Endothelial cell (in vitro differentiated cells): Measurements from ENCODE around the gene FAM204A. TPM values are rescaled to one million over a fixed set of nuclear protein-coding genes. Genes with fewer than 3 reads are reported as not detected.
A peak's percentile ranks its signal among the peaks of the same experiment; 100 is the strongest.

Experiments used
- DNase-seq: peaks from one replicate; pipeline ENCODE4 v3.0.0; 2021; ENCODE audit warnings: low spot score
- H3K27ac Mint-ChIP-seq: one replicate; pipeline ENCODE4 v1.8.0; 2021; ENCODE audit warnings: mixed read lengths, inconsistent platforms; ENCODE audit not compliant: unreplicated experiment
- H3K27me3 Mint-ChIP-seq: one replicate; pipeline ENCODE4 v1.8.0; 2021; ENCODE audit warnings: mild to moderate bottlenecking, moderate library complexity, mixed read lengths, inconsistent platforms; ENCODE audit not compliant: unreplicated experiment
- H3K36me3 Mint-ChIP-seq: one replicate; pipeline ENCODE4 v1.8.0; 2021; ENCODE audit warnings: mild to moderate bottlenecking, low read depth, mixed read lengths, inconsistent platforms; ENCODE audit not compliant: unreplicated experiment
- H3K4me1 Mint-ChIP-seq: one replicate; pipeline ENCODE4 v1.8.0; 2021; ENCODE audit warnings: mild to moderate bottlenecking, mixed read lengths, inconsistent platforms; ENCODE audit not compliant: unreplicated experiment
- H3K4me3 Mint-ChIP-seq: one replicate; pipeline ENCODE4 v1.8.0; 2021; ENCODE audit warnings: mild to moderate bottlenecking, mixed read lengths, inconsistent platforms; ENCODE audit not compliant: unreplicated experiment
- H3K9me3 Mint-ChIP-seq: one replicate; pipeline ENCODE4 v1.8.0; 2021; ENCODE audit warnings: mixed read lengths, inconsistent platforms; ENCODE audit not compliant: unreplicated experiment
- CTCF ChIP-seq: fragments of 200-600 bp; sonication (generic); IDR thresholded peaks from one replicate; pipeline ENCODE4 v1.5.0; 2021; ENCODE audit warnings: antibody characterized with exemption; ENCODE audit not compliant: unreplicated experiment
- total RNA-seq: library from RNA; stranded (reverse); fragmentation: NEBNext Ultra II Directional; extraction: Animal tissue kit (Norgen Biotek cat#: 25700); gene quantifications from one replicate; pipeline ENCODE4 v1.2.1, GENCODE V29; 2021; ENCODE audit not compliant: unreplicated experiment

FAM204A gene
- total RNA-seq, 1 donor from 2014 or later = 77.4 TPM

GRCh38 chr10:118343115-118343514, 991 bp upstream of the FAM204A start:
- Mint-ChIP-seq H3K27ac (no peak overlapping the region), H3K36me3 (no peaks in the 10 kb centered on the region), H3K4me1 (peaks cover 20% of the 10 kb centered on the region), H3K4me3 (no peak overlapping the region), H3K9me3 (no peaks in the 10 kb centered on the region), H3K27me3 (peaks cover 2% of the 10 kb centered on the region)
- no peak for TF ChIP-seq CTCF
- DNase-seq = no peak

DNA sequence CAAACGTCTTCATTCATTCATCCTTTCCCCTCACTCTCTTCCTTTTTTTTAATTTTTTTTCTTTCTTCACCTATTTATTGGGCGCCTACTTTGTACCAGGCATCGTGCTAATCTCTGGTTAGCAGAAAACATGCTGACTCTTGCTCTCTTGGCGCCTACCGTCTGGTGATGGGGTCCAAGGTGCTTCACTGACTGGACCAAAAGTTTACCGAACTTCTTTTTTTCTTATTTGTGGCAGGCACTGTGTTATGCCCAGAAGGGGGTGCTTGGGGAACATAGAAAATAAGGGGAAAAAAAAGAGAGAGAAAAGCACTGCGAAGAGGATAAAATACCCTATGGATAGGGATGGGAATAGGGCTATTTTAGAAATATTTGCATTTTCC, 505 bp upstream of the FAM204A start:
- H3K27me3 Mint-ChIP-seq = peaks cover 2% of the 10 kb centered on the region
- peak overlapping the region; percentile 96 for H3K27ac Mint-ChIP-seq
- no peaks in the 10 kb centered on the region for H3K36me3 Mint-ChIP-seq
- H3K9me3 Mint-ChIP-seq = no peaks in the 10 kb centered on the region
- H3K4me1 Mint-ChIP-seq = peaks cover 20% of the 10 kb centered on the region
- no peak for TF ChIP-seq CTCF
- no peak for DNase-seq
- peak overlapping the region; percentile 97 for H3K4me3 Mint-ChIP-seq

DNA sequence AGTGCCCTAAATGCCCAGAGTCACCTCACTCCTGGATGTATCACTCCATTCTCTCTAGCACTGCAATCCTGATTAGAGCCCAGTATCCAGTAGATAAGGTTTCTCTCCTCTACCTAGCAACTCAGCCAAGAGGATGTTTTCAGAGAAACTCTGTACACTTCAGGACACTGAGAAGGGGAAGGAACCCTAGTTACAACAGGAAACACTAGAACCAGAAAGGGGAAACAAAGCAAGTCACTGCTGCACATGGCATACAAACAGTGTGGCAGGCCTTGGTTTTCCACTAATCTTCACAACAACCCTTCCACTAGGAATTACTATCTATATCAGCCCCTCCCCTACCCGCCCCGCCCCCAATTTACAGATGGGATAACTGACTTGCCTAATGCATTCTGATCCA, 1.6 kb downstream of the FAM204A start:
- Mint-ChIP-seq H3K36me3 (peaks cover 4% of the 10 kb centered on the region), H3K27ac (peak overlapping the region; percentile 97)

DNA sequence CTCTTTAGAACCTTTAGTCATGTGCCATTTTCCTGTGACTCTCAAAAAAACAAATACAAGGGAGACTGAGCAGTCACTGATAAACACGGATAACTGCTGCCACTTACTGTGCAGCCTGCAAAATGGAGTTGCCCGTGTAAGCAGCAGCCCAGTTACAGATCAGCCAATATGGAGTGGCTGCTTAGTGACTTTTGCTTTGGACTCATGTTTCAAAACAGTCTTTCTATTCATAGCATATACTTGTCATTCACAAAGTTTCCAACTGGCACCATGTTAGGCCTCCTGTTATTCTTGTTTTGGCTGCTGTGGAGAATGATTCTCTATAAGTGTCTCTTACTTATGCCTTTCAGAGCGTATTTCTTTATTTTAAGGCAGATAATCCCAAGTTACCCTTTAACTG, 3.0 kb downstream of the FAM204A start:
- peak overlapping the region; percentile 85 for H3K4me3 Mint-ChIP-seq
- peaks cover 2% of the 10 kb centered on the region for H3K27me3 Mint-ChIP-seq
- no peaks in the 10 kb centered on the region for H3K9me3 Mint-ChIP-seq
- no peak for DNase-seq
- H3K27ac Mint-ChIP-seq = peak overlapping the region; percentile 97
- H3K36me3 Mint-ChIP-seq = peaks cover 8% of the 10 kb centered on the region
- no peak for TF ChIP-seq CTCF
- peaks cover 25% of the 10 kb centered on the region for H3K4me1 Mint-ChIP-seq

More for the DNA sequence above, 1.6 kb downstream of the FAM204A start:
- Mint-ChIP-seq H3K27me3 (peaks cover 2% of the 10 kb centered on the region), H3K9me3 (no peaks in the 10 kb centered on the region), H3K4me3 (peak overlapping the region; percentile 85), H3K4me1 (peaks cover 20% of the 10 kb centered on the region)
- no peak for TF ChIP-seq CTCF
- peak; percentile 4 for DNase-seq

- TF ChIP-seq CTCF = no peak
- Mint-ChIP-seq H3K9me3 (no peaks in the 10 kb centered on the region), H3K36me3 (peaks cover 13% of the 10 kb centered on the region), H3K4me3 (no peak overlapping the region), H3K4me1 (peaks cover 35% of the 10 kb centered on the region), H3K27ac (no peak overlapping the region), H3K27me3 (peaks cover 1% of the 10 kb centered on the region)
- no peak for DNase-seq
Observed at GRCh38 chr10:118337356-118337755, 4.8 kb downstream of the FAM204A start.
